ENCODE results near the gene SNRNP200.
A peak's percentile ranks its signal among the peaks of the same experiment; 100 is the strongest.

Gene SNRNP200

DNA sequence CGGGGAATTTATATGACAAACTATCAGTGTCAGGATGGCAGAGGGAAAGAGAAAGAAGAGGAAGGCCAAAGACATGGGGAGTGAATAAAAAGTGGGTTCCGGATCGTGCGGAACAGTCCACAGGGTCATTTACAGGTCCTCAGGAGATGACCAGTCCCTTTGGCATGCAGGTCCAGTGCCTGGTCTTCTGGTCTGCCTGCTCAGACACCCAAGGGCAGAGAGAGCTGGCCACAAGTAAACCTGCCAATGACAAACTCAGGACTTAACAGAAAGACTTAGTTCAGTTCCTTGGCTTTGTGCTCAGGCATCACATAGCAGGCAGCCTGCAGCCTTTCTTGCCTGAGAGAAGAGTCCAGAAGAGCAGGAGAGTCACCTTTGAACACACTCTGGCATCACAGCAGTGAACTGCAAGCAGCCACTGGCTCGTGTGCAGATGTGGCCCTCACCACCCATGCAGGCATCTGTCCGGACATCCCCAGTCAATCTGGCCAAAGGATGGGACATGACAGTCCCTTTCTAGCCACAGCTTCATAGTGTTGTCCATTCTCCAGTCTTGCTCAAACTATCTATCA is 53.5 kb downstream of the SNRNP200 start:
- DNase-seq (ENCODE audit: low read depth, low spot score), result peak; percentile 68

DNA sequence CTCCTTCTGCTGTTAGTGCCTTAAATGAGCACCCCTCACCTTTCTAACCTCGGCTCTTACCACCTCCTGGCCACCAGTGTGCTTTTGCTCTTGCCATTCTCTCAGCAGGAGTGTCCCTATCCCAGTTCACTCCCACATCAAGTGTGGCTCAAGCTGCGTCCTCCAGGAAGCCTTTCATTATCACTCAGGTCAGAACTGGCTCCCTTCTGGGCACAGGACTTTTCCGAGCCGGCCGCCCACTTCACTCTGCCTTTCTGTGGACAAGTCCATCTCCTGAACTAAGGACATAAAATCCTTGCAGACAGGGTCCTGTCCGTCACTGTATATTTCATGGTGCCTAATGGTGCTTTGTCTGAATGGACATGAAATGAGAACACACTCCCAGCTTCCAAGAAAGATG is 55.2 kb downstream of the SNRNP200 start:
- no peak for DNase-seq (ENCODE audit: low read depth, low spot score)

DNA sequence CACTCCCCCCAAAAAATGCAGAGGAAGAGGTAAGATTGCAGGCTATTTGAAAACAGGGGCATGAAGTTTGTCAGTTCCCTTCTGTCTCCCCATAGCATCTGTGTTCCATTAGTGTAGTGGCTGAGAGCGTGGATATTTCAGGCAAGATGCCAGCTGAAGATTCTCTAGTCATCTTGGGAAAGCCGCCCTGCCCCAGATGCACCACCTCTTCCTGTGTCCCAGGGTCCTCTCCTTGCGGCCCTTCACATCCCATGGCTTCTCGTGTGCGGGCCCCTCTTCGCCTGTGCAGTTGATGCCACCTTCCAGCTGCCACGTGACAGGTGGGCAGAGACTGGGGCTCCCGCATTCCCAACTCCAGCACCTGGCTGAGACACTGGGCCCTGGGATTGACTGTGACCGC is 55.7 kb downstream of the SNRNP200 start:
- no peak for DNase-seq (ENCODE audit: low read depth, low spot score)

DNA sequence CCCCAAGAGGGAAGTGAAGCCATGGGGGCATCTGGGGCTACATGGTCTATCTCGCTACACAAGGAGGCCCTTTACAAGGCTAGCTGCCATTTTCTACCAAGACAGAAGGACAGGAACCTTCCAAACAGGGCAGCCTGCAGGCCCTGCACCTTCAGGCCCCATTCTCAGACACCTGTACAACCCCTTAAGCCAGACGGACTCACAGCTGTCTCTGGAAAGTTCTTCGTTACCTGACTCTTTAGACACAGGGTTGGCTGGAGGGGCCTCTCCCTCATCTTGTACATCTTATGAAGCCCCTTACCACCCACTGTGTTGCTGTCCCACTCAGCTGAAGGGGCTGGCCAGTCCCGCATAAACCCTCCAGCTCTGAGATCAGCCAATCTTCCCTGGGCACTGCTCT is 56.7 kb downstream of the SNRNP200 start:
- no peak for DNase-seq (ENCODE audit: low read depth, low spot score)

DNA sequence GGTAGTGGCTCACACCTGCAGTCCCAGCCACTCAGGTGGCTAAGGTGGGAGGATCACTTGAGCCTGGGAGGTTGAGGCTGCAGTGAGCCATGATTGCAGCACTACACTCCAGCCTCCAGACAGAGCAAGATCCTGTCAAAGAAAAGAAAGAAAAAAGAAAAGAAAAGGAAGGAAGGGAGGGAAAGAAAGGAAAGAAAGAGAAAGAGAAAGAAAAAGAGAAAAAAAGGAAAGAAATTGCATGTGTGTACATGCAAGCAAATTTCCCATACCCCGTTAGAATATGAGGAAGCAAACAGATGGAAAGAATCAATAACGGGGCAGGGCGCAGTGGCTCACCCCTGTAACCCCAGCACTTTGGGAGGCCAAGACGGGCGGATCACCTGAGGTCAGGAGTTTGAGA is 57.5 kb downstream of the SNRNP200 start:
- no peak for DNase-seq (ENCODE audit: low read depth, low spot score)

DNA sequence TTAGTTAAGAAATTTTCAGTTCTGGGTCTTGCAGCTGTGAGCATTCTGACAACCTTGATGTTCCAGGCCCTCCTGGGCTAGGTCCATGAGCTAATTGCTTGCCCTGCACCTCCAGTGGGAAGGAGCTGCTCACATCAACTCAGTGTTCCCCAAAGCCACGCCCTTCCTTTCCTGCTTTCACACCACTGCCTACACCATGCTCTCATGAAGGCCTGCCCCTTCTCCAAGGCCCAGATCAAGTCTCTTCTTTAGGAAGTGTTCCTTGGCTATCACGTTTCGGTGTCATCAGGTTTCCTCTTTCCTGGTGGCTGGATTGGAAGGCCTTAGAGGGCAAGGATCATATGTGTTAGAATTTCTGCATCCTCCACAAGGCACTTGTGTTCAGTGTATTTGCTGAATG is 58.3 kb downstream of the SNRNP200 start:
- DNase-seq (ENCODE audit: low read depth, low spot score), result no peak

DNA sequence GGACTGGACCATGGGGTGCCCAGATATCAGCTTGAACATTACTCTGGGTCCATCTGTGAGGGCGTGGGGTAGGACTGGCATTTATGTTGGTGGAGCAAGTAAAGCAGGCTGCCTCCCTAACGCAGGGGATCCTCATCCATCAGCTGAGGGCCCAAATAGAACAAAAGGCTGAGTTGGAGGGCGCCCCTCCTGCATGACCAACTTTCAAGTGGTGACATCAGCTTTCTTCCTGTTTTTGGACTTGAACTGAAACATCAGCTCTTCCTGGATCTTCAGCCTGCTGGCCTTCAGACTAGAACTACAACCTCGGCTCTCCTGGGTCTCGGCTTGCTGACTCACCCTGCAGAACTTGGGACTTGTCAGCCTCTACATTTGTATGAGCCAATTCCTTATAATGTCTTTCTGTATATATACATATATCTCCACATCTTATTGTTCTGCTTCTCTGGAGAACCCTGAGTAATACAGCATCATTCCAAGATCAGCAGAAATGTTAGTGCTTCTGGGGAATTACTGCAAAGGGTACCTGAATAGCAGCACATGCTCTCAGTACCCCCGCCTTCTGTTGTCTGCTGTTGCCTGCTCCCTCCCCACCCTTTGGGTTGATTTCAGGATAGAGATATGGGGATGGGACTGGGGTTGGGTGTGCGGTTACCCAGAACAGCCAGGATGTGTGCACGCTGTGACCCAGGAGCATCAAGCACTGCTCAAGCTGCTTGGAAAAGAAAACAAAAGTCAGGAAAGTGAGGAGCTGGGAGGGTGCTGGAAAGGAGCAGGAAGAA is 59.5 kb downstream of the SNRNP200 start:
- DNase-seq (ENCODE audit: low read depth, low spot score), result no peak

DNA sequence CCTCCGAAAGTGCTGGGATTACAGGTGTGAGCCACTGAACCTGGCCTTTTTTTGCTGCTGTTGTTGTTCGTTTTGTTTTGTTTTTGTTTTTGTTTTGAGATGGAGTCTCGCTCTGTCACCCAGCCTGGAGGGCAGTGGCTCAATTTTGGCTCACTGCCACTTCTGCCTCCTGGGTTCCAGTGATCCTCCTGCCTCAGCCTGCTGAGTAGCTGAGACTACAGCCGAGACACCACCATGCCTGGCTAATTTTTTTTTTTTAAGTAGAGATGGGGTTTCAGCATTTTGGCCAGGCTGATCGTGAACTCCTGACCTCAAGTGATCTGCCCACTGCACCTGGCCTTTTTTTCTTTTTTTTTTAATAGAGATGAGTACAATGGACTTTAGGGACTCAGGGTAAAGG is 61.5 kb downstream of the SNRNP200 start:
- DNase-seq (ENCODE audit: low read depth, low spot score), result no peak

DNA sequence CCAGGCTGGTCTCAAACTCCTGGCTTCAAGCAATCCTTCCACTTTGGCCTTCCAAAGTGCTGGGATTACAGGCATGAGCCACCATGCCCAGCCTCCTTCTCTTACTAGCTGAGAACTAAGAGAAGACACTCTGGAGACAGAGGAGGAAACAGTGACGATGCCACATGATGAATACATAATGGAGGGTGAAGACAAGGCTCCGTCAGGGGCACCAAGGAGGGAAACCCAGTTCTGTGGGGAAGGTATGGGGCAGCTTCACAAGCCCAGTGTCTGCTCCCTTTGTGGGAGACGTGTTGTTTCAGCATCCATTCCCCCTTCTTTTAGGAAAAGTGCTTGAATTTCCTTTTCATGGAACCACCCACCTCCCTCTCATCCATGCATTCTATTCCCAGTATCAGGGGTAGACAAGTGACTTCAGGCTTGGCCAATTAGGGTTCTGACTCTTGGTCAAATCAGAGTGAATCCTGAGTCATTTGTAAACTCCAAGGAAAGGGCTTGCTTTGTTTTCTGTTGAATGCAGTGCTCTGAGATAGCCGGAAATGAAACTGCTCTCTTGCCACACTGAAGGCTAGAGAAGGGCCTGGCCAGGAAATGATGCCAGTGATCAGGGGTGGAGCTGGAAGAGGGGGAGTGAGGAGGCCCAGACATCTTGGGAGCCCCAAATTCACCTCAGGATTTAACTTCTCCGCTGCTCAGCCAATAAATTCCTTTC is 63.3 kb downstream of the SNRNP200 start:
- DNase-seq (ENCODE audit: low read depth, low spot score), result no peak

DNA sequence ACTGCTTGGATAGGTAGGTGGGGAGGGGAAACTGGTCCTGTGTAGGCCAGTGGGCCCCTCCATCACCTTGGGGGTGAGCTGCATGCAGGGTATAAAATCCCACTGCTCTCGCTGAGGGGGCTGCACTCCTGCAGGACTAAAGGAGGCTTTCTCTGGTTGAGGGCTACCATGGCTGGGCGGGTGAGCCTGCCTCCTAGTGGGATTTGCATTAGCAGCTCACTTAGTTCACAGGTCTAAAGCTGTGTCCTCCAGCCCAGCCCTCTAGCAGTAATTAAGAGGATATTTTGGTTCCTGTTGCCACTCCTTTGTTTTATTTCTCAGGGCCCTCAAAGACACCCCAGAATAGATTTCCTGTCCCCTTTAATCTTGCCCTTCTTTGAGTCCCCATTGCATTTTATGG is 64.1 kb downstream of the SNRNP200 start:
- peak; percentile 15 for DNase-seq (ENCODE audit: low read depth, low spot score)

DNA sequence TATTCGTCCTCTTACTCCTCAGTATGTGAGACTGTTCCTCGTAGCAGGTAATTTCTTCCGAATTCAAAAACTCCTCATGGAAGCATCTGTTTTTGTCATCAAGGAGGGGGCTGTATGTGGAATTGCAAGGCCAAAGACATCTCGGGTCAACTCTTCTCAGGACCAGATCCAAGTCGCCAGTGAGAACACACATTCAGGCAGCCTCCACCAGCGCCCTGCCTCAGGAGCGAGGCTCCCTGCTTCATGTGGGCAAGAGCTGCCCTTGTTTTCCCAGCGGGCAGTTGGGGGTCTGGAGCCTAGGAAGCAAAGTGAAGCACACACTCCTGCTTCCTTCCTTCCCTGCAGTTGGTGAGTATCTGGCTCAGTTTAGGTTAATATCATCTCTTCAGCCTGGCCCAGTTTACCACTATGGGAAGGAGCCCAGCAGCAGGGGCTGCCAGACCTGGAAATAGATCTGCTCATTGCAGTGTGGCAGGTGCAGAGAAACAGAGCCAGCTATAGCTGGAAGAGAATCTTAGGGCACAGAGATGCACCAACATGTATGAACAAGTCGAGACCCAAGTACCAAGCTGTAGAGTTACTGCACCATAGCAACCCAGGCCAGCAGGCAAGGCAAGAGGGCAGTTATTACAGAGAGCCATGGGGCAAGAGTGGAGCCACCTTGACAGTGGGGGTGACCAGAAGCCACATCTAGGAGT is 64.9 kb downstream of the SNRNP200 start:
- DNase-seq (ENCODE audit: low read depth, low spot score), result no peak

DNA sequence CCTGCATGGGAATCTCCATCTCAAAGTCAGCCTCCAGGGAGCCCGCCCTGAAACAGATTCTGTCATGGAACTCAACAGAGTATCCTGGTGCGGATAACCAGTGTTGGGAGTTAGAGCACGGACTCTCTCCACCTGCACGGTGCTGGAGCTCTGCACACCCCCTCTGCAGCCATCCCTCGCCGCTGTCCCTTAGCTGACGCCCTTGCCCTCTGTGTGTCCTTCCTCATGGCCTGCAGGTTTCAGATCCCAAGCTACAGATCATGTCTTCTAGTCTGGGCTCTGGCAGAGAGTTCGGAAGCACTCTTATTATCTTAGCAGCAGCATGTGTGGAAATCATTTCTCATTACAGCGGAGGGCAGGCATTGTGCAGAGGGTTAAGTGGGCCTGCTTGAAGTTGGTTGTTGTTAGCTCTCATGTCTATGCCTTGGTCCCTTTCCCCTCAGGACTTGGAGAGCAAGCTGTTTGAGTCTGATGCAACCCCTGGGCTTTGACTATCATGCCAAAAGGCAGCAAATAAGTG is 65.5 kb downstream of the SNRNP200 start:
- DNase-seq (ENCODE audit: low read depth, low spot score), result peak; percentile 13

DNA sequence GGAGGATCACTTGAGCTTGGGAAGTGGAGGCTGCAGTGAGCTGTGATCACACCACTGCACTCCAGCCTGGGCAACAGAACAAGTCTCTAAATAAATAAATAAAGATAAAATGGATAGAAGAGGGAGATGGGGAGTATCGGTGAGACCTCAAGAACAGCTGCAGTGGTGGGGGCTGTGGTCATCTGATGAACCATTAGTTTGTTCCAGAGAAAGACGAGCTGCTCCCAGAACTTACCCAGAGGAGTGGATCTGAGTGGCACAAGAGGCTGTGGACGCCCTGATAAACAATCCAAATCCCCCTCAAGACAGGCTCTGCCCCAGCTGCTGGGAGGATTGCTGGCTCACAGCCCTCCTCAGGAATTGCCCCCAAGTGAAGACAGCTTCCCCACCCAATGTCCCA is 66.3 kb downstream of the SNRNP200 start:
- no peak for DNase-seq (ENCODE audit: low read depth, low spot score)

DNA sequence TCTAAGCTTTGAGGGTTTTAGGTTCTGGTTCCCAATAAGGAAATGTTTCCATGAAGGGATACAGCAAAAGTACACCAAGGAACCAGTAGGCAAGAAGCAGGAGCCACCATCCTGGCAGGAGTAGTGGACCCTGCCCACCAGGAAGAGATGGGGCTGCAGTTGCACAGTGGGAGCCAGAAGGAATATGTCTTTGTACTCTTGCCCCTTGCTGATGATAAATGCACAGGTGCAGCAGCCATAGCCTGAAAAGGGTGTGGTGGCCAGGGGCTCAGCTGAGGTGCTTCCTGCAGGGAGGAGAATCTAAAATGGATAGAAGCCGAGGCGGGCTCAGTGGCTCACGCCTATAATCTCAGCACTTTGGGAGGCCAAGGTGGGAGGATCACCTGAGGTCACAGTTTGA is 67.1 kb downstream of the SNRNP200 start:
- DNase-seq (ENCODE audit: low read depth, low spot score), result no peak

DNA sequence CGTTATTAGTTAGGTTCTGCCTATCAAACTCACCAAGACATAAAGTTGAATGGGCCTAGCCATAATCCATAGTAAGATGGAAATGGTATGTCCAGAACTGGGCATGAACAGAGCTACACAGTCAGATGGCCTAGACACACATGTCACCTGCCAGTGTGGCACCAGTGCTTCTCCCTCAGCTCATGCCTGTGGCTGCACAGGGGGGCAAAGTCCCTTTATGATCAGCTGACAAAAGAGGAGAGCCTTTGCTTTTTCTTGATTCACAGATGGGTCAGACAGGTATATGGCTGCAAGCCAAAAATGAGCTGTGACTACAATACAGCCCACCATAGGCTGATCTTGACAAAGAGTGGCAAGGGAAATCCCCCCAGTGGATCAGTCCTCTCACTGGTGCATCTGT is 68.5 kb downstream of the SNRNP200 start:
- no peak for DNase-seq (ENCODE audit: low read depth, low spot score)

DNA sequence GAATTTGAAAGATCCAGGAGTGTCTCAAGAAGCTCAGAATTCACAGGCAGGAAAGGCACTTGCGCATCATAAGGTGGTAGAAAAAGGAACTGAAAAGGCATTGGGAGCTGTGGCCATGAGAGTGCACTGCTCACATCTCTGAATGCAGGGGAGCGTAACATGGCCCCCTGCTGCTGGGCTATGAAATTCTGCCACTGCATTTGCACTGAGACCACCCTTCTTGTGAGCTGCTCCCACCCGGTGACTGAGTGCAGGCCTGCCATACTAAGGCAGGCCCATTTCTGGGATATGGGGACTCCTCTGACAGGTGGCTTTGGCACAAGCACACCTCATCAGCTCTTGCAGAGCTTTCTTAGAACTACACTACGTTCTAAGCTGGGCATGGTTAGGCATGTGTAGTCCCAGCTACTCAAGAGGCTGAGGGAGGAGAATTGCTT is 71.4 kb downstream of the SNRNP200 start:
- no peak for DNase-seq (ENCODE audit: low read depth, low spot score)

DNA sequence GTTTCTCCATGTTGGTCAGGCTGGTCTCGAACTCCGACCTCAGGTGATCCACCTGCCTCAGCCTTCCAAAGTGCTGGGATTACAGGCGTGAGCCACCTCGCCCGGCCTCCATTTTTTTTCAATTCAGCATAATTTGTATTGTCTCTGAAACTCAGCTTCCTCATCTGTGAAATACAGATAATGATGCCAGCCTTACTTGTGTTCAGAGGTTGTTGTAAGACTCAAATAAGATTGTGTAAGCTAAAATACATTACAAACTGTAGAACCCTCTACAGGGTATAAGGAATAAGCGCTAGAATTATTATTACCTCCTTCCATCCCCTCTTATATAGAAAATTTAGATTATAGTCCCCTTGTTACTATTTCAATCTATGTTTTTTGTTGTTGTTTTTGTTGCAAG is 71.9 kb downstream of the SNRNP200 start:
- no peak for DNase-seq (ENCODE audit: low read depth, low spot score)

DNA sequence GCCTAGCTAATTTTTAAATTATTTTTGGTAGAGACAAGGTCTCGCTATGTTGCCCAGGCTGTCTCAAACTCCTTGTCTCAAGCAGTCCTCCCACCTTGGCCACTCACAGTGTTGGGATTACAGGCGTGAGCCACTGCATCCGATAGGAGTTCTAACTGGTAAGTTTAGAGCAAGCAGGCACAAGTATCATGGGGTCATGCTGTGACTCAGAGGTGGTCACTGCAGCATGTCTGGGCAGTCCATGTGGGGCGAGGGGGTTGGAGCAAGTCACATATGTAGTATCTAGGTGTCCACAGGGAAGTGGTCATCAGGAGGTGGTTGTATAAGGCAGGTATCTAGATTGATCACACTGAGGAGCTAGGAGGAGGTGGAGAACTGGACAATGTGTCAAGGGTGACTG is 74.0 kb downstream of the SNRNP200 start:
- no peak for DNase-seq (ENCODE audit: low read depth, low spot score)

DNA sequence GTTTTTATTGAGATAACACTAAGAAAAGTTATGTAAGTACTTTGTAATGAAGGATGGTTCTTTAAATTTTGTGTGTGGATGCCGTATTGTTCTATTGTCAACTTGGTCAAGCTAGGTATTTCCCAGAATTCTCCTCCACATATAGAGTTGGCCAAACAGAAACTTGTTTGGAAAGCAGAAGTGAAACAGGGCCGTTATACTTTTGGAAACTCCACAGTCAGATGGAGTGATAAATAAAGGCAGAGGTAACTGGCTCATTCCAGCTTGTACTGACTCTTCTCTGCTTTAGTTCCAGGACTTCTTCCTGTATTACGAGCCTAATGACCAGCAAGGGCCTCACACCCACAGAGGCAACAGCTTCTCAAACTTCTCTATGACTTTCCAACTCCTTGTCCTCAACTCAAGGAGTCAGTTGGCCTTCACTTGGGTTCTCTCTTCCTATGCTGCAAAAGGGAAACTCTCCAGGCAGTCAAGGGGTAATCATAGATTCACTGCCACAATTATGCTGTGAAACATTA is 80.3 kb downstream of the SNRNP200 start:
- DNase-seq (ENCODE audit: low read depth, low spot score), result no peak

Measured in ELF-1 (cell line).